Activated B cell treated with CpG ODN at 0.5 μM for 24 hours (primary cell): ENCODE measurements around the gene VPS37B. TPM values are rescaled to one million over a fixed set of nuclear protein-coding genes. Genes with fewer than 3 reads are reported as not detected.

Source experiments
- ATAC-seq: fragments of 200-7000 bp; cut with Tn5 transposase; one replicate; pipeline ENCODE4 v1.10.0; 2021; ENCODE audit warnings: low read depth, mild to moderate bottlenecking, moderate library complexity
- CTCF ChIA-PET: fragments of 350-600 bp; sonication (Branson Sonifier 250); formaldehyde crosslinking; loops from one replicate; lab custom pipeline; 2021; ENCODE audit warnings: antibody characterized with exemption; lab: Charles Lee
- POLR2A ChIA-PET: fragments of 350-600 bp; sonication (Branson Sonifier 250); formaldehyde crosslinking; loops from one replicate; lab custom pipeline; 2021; ENCODE audit warnings: antibody characterized with exemption; lab: Charles Lee
- DNase-seq: peaks from one replicate; pipeline ENCODE4 v3.0.0; 2022
- H3K27ac Mint-ChIP-seq: one replicate; pipeline ENCODE4 v1.8.0; 2020; ENCODE audit warnings: mixed read lengths
- H3K27me3 Mint-ChIP-seq: one replicate; pipeline ENCODE4 v1.8.0; 2021; ENCODE audit warnings: mixed read lengths
- H3K36me3 Mint-ChIP-seq: one replicate; pipeline ENCODE4 v1.8.0; 2021; ENCODE audit warnings: low read depth, mixed read lengths
- H3K4me1 Mint-ChIP-seq: one replicate; pipeline ENCODE4 v1.8.0; 2021; ENCODE audit warnings: mixed read lengths
- H3K4me3 Mint-ChIP-seq: one replicate; pipeline ENCODE4 v1.8.0; 2020; ENCODE audit warnings: mild to moderate bottlenecking, mixed read lengths
- H3K9me3 Mint-ChIP-seq: one replicate; pipeline ENCODE4 v1.8.0; 2020; ENCODE audit warnings: mixed read lengths
- intact Hi-C: fragments of 100-400 bp; cut with micrococcal nuclease; formaldehyde crosslinking; loops from one replicate; pipeline ENCODE4 v1.15.1; 2024
- total RNA-seq: library from RNA; stranded (reverse); gene quantifications from 2 replicates; pipeline ENCODE4 v1.2.3, GENCODE V29; 2022
- TF ChIP-seq, protein P1 (sequence below): fragments of 200-600 bp; IDR thresholded peaks from one replicate; pipeline ENCODE4 v1.8.0; 2022; ENCODE audit warnings: antibody characterized with exemption, mild to moderate bottlenecking

Gene VPS37B
- total RNA-seq, 1 donor from 2014 or later = 54.1 TPM

DNA sequence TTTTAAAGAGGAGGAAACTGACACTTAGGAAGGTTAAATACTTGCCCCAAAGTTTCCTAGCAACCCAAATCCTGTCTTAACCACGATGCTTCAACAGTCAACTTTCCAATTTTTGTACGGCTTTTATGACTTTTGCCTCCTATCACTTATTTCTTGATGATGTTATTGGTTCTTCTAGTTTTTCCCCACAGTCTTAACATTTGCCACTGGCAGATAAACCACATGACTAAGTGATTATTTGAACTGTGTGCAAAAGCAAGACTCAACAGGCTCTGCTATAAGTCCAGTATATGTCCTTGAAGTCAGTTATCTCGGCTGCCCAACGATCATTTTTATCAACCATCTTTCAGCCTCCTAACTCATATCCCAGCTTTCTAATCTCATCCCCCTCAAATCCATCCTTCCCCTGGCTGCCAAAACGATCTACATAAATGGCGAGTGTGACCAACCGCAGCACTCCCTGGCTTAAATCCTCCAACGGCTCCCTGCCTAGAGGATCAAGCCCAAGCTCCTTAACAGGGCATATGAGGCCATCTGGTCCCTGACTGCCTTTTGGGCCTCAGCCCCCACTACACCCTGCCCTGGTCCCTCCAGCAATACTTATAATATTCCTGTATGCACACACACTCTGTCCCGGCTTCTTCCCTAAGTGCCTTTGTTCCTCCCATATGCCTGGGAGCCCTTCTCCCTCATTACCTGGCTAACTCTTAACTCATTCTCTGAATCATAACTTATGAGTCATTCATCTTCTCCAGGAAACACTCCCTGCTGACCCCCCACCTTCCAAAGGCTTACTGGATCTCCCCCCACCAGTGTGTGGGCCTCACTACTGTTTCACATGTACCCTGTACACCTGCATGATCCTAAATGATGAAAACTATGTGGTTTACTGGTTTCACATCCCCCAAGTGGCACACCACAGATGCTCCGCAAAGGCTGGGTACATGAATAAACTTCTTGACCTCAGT lies 8.8 kb downstream of the VPS37B start:
- Mint-ChIP-seq H3K9me3 (no peaks in the 10 kb centered on the region), H3K4me3 (peak overlapping the region; percentile 88), H3K36me3 (peaks cover 7% of the 10 kb centered on the region), H3K4me1 (peaks cover 95% of the 10 kb centered on the region), H3K27me3 (no peaks in the 10 kb centered on the region), H3K27ac (peak overlapping the region; percentile 96)
- ChIA-PET POLR2A (interaction anchor here (1.1 to 6.5 kb wide), 11 partner anchors 7 to 360 kb away, joined by 3 to 99 read pairs (median 7); partner anchors contain the start of genes KNTC1, MPHOSPH9, MTRFR and OGFOD2), CTCF (interaction anchor here (1.1 to 6.1 kb wide), 5 partner anchors 11 to 65 kb away, joined by 3 to 25 read pairs (median 5); no protein-coding TSS in a partner anchor)
- DNase-seq (no peak), ATAC-seq (peak; percentile 76)
- TF ChIP-seq, protein P1, sequence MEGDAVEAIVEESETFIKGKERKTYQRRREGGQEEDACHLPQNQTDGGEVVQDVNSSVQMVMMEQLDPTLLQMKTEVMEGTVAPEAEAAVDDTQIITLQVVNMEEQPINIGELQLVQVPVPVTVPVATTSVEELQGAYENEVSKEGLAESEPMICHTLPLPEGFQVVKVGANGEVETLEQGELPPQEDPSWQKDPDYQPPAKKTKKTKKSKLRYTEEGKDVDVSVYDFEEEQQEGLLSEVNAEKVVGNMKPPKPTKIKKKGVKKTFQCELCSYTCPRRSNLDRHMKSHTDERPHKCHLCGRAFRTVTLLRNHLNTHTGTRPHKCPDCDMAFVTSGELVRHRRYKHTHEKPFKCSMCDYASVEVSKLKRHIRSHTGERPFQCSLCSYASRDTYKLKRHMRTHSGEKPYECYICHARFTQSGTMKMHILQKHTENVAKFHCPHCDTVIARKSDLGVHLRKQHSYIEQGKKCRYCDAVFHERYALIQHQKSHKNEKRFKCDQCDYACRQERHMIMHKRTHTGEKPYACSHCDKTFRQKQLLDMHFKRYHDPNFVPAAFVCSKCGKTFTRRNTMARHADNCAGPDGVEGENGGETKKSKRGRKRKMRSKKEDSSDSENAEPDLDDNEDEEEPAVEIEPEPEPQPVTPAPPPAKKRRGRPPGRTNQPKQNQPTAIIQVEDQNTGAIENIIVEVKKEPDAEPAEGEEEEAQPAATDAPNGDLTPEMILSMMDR = no peak
- intact Hi-C loops = loop anchor here (1.0 to 5.0 kb wide), 4 partner anchors 8 to 345 kb away; partner anchors contain the start of genes MPHOSPH9 and MTRFR

DNA sequence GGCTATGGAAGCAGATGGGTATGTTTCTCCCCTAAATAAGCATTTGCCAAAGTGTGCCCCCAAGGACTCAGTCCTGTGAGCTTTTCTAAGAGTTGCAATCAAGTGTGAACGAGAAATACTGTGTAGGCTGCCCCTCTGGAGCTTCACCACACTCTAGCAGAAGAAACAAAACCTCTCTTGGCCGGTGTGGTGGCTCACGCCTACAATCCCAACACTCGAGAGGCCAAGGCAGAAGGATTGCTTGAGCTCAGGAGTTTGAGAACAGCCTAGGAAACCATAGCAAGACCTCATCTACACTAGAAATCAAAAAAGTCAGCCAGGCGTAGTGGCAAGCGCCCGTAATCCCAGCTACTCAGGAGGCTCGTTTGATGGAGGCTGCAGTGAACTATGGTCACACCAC lies 9.8 kb downstream of the VPS37B start:
- Mint-ChIP-seq H3K4me3 (peak overlapping the region; percentile 24), H3K4me1 (peaks cover 94% of the 10 kb centered on the region), H3K27ac (peak overlapping the region; percentile 96), H3K27me3 (no peaks in the 10 kb centered on the region), H3K36me3 (peaks cover 6% of the 10 kb centered on the region), H3K9me3 (no peaks in the 10 kb centered on the region)
- TF ChIP-seq, protein P1 = no peak
- ChIA-PET CTCF (interaction anchor here (1.1 to 1.5 kb wide), 3 partner anchors 12 to 25 kb away, joined by 3 to 5 read pairs (median 3); no protein-coding TSS in a partner anchor), POLR2A (interaction anchor here (0.6 to 6.5 kb wide), 7 partner anchors 8 to 221 kb away, joined by 3 to 99 read pairs (median 5); partner anchors contain the start of gene VPS37B)
- intact Hi-C loops = loop anchor here (5.0 kb wide), 1 partner anchor 346 kb away; the partner anchor contains the start of genes MPHOSPH9 and MTRFR
- ATAC-seq = no peak
- DNase-seq = no peak

DNA sequence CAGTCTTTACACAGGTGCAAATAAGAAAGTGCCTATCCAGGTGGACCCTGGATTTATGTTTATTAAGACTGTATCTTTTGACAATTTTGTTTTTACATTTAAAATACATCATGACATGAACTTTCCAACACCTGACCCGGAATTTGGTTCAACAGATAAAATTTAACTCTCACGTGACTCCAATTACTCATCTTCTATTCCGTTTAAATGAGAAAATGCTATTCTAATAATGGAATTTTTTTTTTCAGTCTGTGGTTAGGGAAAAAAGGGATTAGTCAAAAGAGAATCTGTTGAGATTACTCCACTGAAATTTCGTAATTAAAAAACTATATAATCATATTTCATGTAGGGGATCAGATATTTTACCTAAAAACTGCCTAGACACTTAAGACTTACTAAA lies 11.1 kb downstream of the VPS37B start:
- CTCF ChIA-PET = interaction anchor here (0.7 kb wide), 1 partner anchor 17 kb away, joined by 3 read pairs; no protein-coding TSS in a partner anchor
- intact Hi-C loops = loop anchor here (5.0 kb wide), 1 partner anchor 347 kb away; the partner anchor contains the start of genes MPHOSPH9 and MTRFR
- DNase-seq = no peak
- Mint-ChIP-seq H3K4me1 (peaks cover 94% of the 10 kb centered on the region), H3K4me3 (no peak overlapping the region), H3K9me3 (no peaks in the 10 kb centered on the region), H3K27me3 (no peaks in the 10 kb centered on the region), H3K27ac (no peak overlapping the region), H3K36me3 (peaks cover 18% of the 10 kb centered on the region)
- TF ChIP-seq, protein P1 = no peak
- POLR2A ChIA-PET = interaction anchor here (0.5 to 0.9 kb wide), 4 partner anchors 13 to 112 kb away, joined by 3 to 5 read pairs (median 4); no protein-coding TSS in a partner anchor
- no peak for ATAC-seq

DNA sequence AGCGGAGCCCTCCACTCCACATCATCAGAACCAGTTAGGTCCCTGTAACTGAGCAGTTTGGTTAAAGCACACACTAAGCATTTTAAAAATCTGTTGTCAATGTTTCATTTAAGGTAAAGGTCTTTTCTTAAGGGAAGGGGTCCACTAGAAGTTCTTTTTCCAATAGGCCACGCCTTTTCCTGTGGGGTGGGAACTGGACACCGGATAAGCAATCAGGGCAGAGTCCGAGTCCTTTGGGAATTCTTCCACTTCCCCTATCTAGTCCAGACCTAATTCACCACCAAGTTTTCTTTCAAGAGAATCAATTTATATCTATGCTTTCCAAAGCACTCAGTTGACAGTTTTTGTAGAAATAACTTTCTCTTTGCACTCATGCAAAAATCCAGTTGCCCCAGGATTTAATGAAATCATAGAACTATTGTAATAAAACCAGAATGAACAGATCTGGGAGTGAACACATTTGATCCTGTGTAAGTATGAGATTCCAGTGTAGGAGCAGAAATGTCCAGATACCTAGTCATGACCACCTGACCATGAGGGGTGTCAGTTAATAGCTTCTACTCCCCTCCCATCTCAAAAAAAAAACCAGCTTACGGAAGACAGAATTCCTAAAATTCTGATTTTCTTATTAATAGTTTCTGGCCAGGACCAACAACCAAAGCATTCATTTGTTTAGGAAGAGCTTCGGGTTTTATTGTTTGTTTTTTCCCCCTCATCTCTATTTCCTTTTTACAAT lies 11.7 kb downstream of the VPS37B start:
- TF ChIP-seq, protein P1 = no peak
- no peaks in the 10 kb centered on the region for H3K9me3 Mint-ChIP-seq
- peak overlapping the region; percentile 13 for H3K4me3 Mint-ChIP-seq
- ChIA-PET CTCF (interaction anchor here (1.2 to 1.9 kb wide), 2 partner anchors 11 to 13 kb away, joined by 3 to 6 read pairs; partner anchors contain the start of gene VPS37B), POLR2A (interaction anchor here (0.5 to 2.7 kb wide), 7 partner anchors 11 to 111 kb away, joined by 3 to 7 read pairs (median 5); partner anchors contain the start of gene VPS37B)
- H3K27ac Mint-ChIP-seq = peak overlapping the region; percentile 30
- peaks cover 24% of the 10 kb centered on the region for H3K36me3 Mint-ChIP-seq
- ATAC-seq = no peak
- H3K27me3 Mint-ChIP-seq = no peaks in the 10 kb centered on the region
- DNase-seq = no peak
- peaks cover 94% of the 10 kb centered on the region for H3K4me1 Mint-ChIP-seq
- intact Hi-C loops = no loop called here
